H9 (cell line): ENCODE data around the gene SH3BP2. TPM values are rescaled to one million over a fixed set of nuclear protein-coding genes. Genes with fewer than 3 reads are reported as not detected.

Experiments
- DNase-seq: peaks from one replicate; pipeline ENCODE4 v3.0.0-alpha.2; 2017
- H2AFZ ChIP-seq: one replicate; pipeline ENCODE4 v1.6.1; 2013; ENCODE audit warnings: mild to moderate bottlenecking, low read length, control low read depth, moderate library complexity
- H2AK5ac ChIP-seq: 2 replicates; pipeline ENCODE4 v1.6.1; 2013; ENCODE audit warnings: low read length, control low read depth, mixed read lengths; ENCODE audit not compliant: insufficient read length
- H2BK120ac ChIP-seq: one replicate; pipeline ENCODE4 v1.6.1; 2013; ENCODE audit warnings: low read depth, mild to moderate bottlenecking, low read length, control low read depth, inconsistent platforms; ENCODE audit not compliant: poor library complexity, severe bottlenecking
- H2BK12ac ChIP-seq: 2 replicates; pipeline ENCODE4 v1.6.1; 2013; ENCODE audit warnings: low read length, control low read depth, mixed read lengths, low read depth; ENCODE audit not compliant: insufficient read length
- H2BK15ac ChIP-seq: 2 replicates; pipeline ENCODE4 v1.6.1; 2013; ENCODE audit warnings: low read depth, low read length, control low read depth
- H2BK20ac ChIP-seq: one replicate; pipeline ENCODE4 v1.6.1; 2013; ENCODE audit warnings: low read depth, mild to moderate bottlenecking, low read length, control low read depth, inconsistent platforms; ENCODE audit not compliant: poor library complexity, severe bottlenecking
- H2BK5ac ChIP-seq: 2 replicates; pipeline ENCODE4 v1.6.1; 2013; ENCODE audit warnings: low read length, control low read depth, mixed read lengths; ENCODE audit not compliant: insufficient read length
- H3K14ac ChIP-seq: 2 replicates; pipeline ENCODE4 v1.6.1; 2013; ENCODE audit warnings: low read length, control low read depth; ENCODE audit not compliant: insufficient read depth
- H3K18ac ChIP-seq: 2 replicates; pipeline ENCODE4 v1.6.1; 2013; ENCODE audit warnings: low read depth, mild to moderate bottlenecking, mixed read lengths, low read length, control low read depth; ENCODE audit not compliant: insufficient read length
- H3K23ac ChIP-seq: 2 replicates; pipeline ENCODE4 v1.6.1; 2013; ENCODE audit warnings: low read length, control low read depth, mixed read lengths, low read depth; ENCODE audit not compliant: insufficient read length
- H3K23me2 ChIP-seq: 2 replicates; pipeline ENCODE4 v1.6.1; 2013; ENCODE audit warnings: low read depth, mild to moderate bottlenecking, mixed read lengths, low read length, control low read depth; ENCODE audit not compliant: insufficient read length, poor library complexity, severe bottlenecking
- H3K27ac ChIP-seq: 2 replicates; pipeline ENCODE4 v1.5.1; 2013; ENCODE audit warnings: low read length, control low read depth, mixed read lengths, low read depth; ENCODE audit not compliant: insufficient read length
- H3K27me3 ChIP-seq: 2 replicates; pipeline ENCODE4 v1.6.1; 2013; ENCODE audit warnings: low read length, control low read depth, inconsistent platforms; ENCODE audit not compliant: insufficient read depth
- H3K4ac ChIP-seq: 2 replicates; pipeline ENCODE4 v1.6.1; 2013; ENCODE audit warnings: low read depth, mild to moderate bottlenecking, control low read depth, inconsistent platforms, low read length, moderate library complexity
- H3K4me1 ChIP-seq: 2 replicates; pipeline ENCODE4 v1.6.1; 2013; ENCODE audit warnings: low read length, control low read depth, inconsistent platforms; ENCODE audit not compliant: insufficient read depth
- H3K4me2 ChIP-seq: 2 replicates; pipeline ENCODE4 v1.6.1; 2013; ENCODE audit warnings: low read length, control low read depth, mixed read lengths; ENCODE audit not compliant: insufficient read length, insufficient read depth
- H3K56ac ChIP-seq: 2 replicates; pipeline ENCODE4 v1.6.1; 2013; ENCODE audit warnings: low read depth, mild to moderate bottlenecking, mixed read lengths, low read length, control low read depth; ENCODE audit not compliant: insufficient read length
- H3K79me1 ChIP-seq: 2 replicates; pipeline ENCODE4 v1.6.1; 2013; ENCODE audit warnings: low read depth, mild to moderate bottlenecking, moderate library complexity, low read length, control low read depth, inconsistent platforms; ENCODE audit not compliant: insufficient read depth, poor library complexity, severe bottlenecking
- H3K79me2 ChIP-seq: 2 replicates; pipeline ENCODE4 v1.6.1; 2013; ENCODE audit warnings: low read length, control low read depth, inconsistent platforms; ENCODE audit not compliant: insufficient read depth
- H3K9ac ChIP-seq: 2 replicates; pipeline ENCODE4 v1.6.1; 2013; ENCODE audit warnings: low read length, control low read depth, mixed read lengths; ENCODE audit not compliant: insufficient read length; ENCODE audit errors: extremely low read depth
- H3K9me3 ChIP-seq: one replicate; pipeline ENCODE4 v1.6.1; 2013; ENCODE audit warnings: low read depth, low read length, inconsistent platforms; ENCODE audit not compliant: control insufficient read depth
- H3T11ph ChIP-seq: one replicate; pipeline ENCODE4 v1.6.1; 2013; ENCODE audit warnings: mild to moderate bottlenecking, low read length, control low read depth, inconsistent platforms
- H4K20me1 ChIP-seq: one replicate; pipeline ENCODE4 v1.6.1; 2013; ENCODE audit not compliant: control insufficient read depth, insufficient read length, insufficient read depth
- H4K5ac ChIP-seq: 2 replicates; pipeline ENCODE4 v1.6.1; 2013; ENCODE audit warnings: low read depth, mild to moderate bottlenecking, mixed read lengths, low read length, control low read depth; ENCODE audit not compliant: insufficient read length
- H4K8ac ChIP-seq: replicated peaks from 2 replicates; pipeline ENCODE4 v1.6.1; 2013; ENCODE audit warnings: low read length, control low read depth, mixed read lengths, low read depth; ENCODE audit not compliant: insufficient read length
- H4K91ac ChIP-seq: 2 replicates; pipeline ENCODE4 v1.6.1; 2013; ENCODE audit warnings: low read depth, mild to moderate bottlenecking, moderate library complexity, mixed read lengths, low read length, control low read depth; ENCODE audit not compliant: insufficient read length
- H3K27ac Mint-ChIP-seq, 3 experiments: 2 replicates in 2 of 3; 3 replicates in 1 of 3; pipeline ENCODE4 v1.8.0; 2020 to 2021; ENCODE audit warnings: mixed read lengths in 3 of 3, mild to moderate bottlenecking in 1 of 3, moderate library complexity in 1 of 3
- H3K27me3 Mint-ChIP-seq: 2 replicates; pipeline ENCODE4 v1.8.0; 2021; ENCODE audit warnings: low read depth, mild to moderate bottlenecking, moderate library complexity, mixed read lengths
- H3K36me3 Mint-ChIP-seq, 3 experiments: 2 replicates in 2 of 3; 3 replicates in 1 of 3; pipeline ENCODE4 v1.8.0; 2020 to 2021; ENCODE audit warnings: low read depth in 3 of 3, mixed read lengths in 3 of 3; ENCODE audit not compliant: insufficient read depth in 1 of 3
- H3K4me1 Mint-ChIP-seq, 2 experiments: 2 replicates each; pipeline ENCODE4 v1.8.0; 2020; ENCODE audit warnings: mixed read lengths in 2 of 2
- H3K4me3 Mint-ChIP-seq, 2 experiments: 2 replicates in 1 of 2; 3 replicates in 1 of 2; pipeline ENCODE4 v1.8.0; 2020 to 2021; ENCODE audit warnings: mild to moderate bottlenecking in 2 of 2, mixed read lengths in 2 of 2, moderate library complexity in 1 of 2
- H3K9me3 Mint-ChIP-seq, 2 experiments: 2 replicates in 1 of 2; 3 replicates in 1 of 2; pipeline ENCODE4 v1.8.0; 2020; ENCODE audit warnings: mild to moderate bottlenecking in 2 of 2, mixed read lengths in 2 of 2, moderate library complexity in 1 of 2
- WGBS: extraction: QIAGEN DNeasy Blood & Tissue Kit; methylation state at CpG from one replicate; pipeline ENCODE4 v1.1.7; 2013; ENCODE audit warnings: missing lambda C conversion rate, low lambda C conversion rate, mixed read lengths; ENCODE audit not compliant: insufficient read length; ENCODE audit errors: extremely low coverage; 5-methylcytosine and 5-hydroxymethylcytosine counted together
- total RNA-seq: library from RNA; stranded (reverse); gene quantifications from 2 replicates; pipeline ENCODE4 v1.2.1, GENCODE V29; 2021
- TF ChIP-seq, protein P1 (sequence below): fragments of 200-600 bp; sonication (generic); conservative IDR thresholded peaks from 3 replicates; pipeline ENCODE4 v1.8.0; 2021; ENCODE audit warnings: antibody characterized with exemption, mild to moderate bottlenecking

SH3BP2 gene
- total RNA-seq, 1 experiment from 2014 or later: 37.6 TPM

DNA sequence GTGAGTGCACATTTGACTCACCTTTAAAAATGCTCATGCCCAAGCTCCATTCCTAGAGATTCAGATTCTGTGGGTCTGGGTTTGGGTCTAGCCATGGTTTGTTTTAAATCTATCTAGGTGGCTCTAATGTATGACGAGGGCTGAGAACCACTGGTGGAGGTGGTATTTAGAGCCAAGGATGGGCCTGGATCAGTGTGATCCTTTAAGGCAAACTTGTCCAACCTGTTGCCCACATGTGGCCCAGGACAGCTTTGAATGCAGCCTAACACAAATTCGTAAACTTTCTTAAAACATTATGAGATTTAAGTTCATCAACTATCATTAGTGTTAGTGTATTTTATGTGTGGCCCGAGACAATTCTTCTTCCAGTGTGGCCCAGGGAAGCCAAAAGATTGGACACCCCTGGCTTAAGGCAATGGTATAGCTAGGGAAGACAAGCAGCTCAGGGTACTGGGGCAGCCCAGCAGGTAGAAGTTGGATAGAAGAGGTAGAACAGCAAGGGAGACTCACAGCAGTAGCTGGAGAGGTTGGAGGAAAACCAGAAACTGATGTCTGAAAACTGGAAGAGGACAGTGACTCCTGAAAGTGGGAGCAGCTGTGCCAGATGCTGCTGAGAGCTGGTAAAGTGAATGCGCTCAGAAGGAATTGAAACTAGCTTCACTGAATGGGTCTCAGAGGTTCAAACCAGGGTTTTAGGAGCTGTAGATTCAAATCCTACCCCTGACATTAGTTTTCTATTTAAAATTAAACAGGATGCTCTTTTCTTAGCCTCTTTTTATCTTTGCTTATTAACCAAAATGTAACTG, 68.9 kb downstream of the SH3BP2 start:
- TF ChIP-seq, protein P1, sequence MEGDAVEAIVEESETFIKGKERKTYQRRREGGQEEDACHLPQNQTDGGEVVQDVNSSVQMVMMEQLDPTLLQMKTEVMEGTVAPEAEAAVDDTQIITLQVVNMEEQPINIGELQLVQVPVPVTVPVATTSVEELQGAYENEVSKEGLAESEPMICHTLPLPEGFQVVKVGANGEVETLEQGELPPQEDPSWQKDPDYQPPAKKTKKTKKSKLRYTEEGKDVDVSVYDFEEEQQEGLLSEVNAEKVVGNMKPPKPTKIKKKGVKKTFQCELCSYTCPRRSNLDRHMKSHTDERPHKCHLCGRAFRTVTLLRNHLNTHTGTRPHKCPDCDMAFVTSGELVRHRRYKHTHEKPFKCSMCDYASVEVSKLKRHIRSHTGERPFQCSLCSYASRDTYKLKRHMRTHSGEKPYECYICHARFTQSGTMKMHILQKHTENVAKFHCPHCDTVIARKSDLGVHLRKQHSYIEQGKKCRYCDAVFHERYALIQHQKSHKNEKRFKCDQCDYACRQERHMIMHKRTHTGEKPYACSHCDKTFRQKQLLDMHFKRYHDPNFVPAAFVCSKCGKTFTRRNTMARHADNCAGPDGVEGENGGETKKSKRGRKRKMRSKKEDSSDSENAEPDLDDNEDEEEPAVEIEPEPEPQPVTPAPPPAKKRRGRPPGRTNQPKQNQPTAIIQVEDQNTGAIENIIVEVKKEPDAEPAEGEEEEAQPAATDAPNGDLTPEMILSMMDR: no peak
- no peaks in the 10 kb centered on the region for H3K27me3 Mint-ChIP-seq
- Histone ChIP-seq H2BK120ac (no peak overlapping the region), H3K79me1 (peaks cover 3% of the 10 kb centered on the region), H4K5ac (peak overlapping the region; percentile 47), H3K4me1 (peaks cover 18% of the 10 kb centered on the region), H2BK20ac (no peak overlapping the region), H4K20me1 (no peaks in the 10 kb centered on the region), H3K9me3 (no peaks in the 10 kb centered on the region), H2BK5ac (no peak overlapping the region), H3K56ac (no peak overlapping the region), H3T11ph (no peak overlapping the region), H2BK12ac (no peak overlapping the region), H4K8ac (no peak overlapping the region), H3K4ac (no peak overlapping the region), H4K91ac (no peak overlapping the region), H3K23me2 (no peaks in the 10 kb centered on the region), H3K14ac (no peak overlapping the region; the same call in 1 of the 2 replicates), H2AK5ac (no peak overlapping the region), H3K9ac (peak overlapping the region; percentile 11), H3K23ac (no peak overlapping the region), H2BK15ac (no peak overlapping the region), H3K79me2 (peaks cover 4% of the 10 kb centered on the region; the same call in 1 of the 2 replicates), H3K18ac (no peak overlapping the region), H3K27me3 (no peaks in the 10 kb centered on the region), H3K4me2 (no peak overlapping the region), H3K27ac (peak overlapping the region; percentile 16), H2AFZ (no peak overlapping the region)
- peaks cover 55% of the 10 kb centered on the region in 2 experiments for H3K4me1 Mint-ChIP-seq
- H3K4me3 Mint-ChIP-seq: peak overlapping the region in 1 of 2 experiments; percentile 51; a peak in 2 of 5 replicates
- H3K27ac Mint-ChIP-seq: peak overlapping the region; percentile 62 to 90 (median 89)
- H3K36me3 Mint-ChIP-seq: no peaks in the 10 kb centered on the region
- WGBS: no CpG with 5 or more reads among the region's 4 CpGs
- no peaks in the 10 kb centered on the region for H3K9me3 Mint-ChIP-seq
- DNase-seq: no peak
